ENCODE data around the gene RIN1.

- TF ChIP-seq KLF16 (CRISPR knock-in tag; IDR thresholded peaks at IDR 0.05): no peak
- TF ChIP-seq CEBPB (IDR thresholded peaks at IDR 0.05; ENCODE audit: borderline replicate concordance, low read depth, low read length): no peak
- no peak for TF ChIP-seq HCFC1 (IDR thresholded peaks at IDR 0.05; ENCODE audit: low read depth, low read length)
- TF ChIP-seq ZNF33B (CRISPR knock-in tag; IDR thresholded peaks at IDR 0.05): no peak
- TF ChIP-seq LRRFIP1 (CRISPR knock-in tag; conservative IDR thresholded peaks at IDR 0.05): no peak
- no peak for TF ChIP-seq SMC3 (IDR thresholded peaks at IDR 0.05; ENCODE audit: low read length)
- TF ChIP-seq POLR2AphosphoS5 (IDR thresholded peaks at IDR 0.05; ENCODE audit: low read depth, low read length): peak; percentile 33
- no peak for TF ChIP-seq IRF1 (CRISPR knock-in tag; IDR thresholded peaks at IDR 0.05; ENCODE audit: low read depth)
- TF ChIP-seq CTCF (CRISPR knock-in tag; IDR thresholded peaks at IDR 0.05): no peak
- no peak for TF ChIP-seq ATF3 (CRISPR knock-in tag; IDR thresholded peaks at IDR 0.05)
- no peak for TF ChIP-seq ZNF513 (CRISPR knock-in tag; conservative IDR thresholded peaks at IDR 0.05)
- TF ChIP-seq EHMT2 (IDR thresholded peaks at IDR 0.05; ENCODE audit: borderline replicate concordance, low read depth, low read length): no peak
- 0 out of 2 replicates have a peak, but pooled peaks have one; percentile 11 for TF ChIP-seq THAP7 (CRISPR knock-in tag; IDR thresholded peaks at IDR 0.05)
- TF ChIP-seq ZNF619 (CRISPR knock-in tag; IDR thresholded peaks at IDR 0.05): no peak
These were observed 29.7 kb upstream of the RIN1 start for GRCh38 chr11:66365711-66366619.

All from HepG2 (cell line).